ENCODE data around the gene CNTN4. TPM values are rescaled to one million over a fixed set of nuclear protein-coding genes. Genes with fewer than 3 reads are reported as not detected.

The CNTN4 gene
- total and polyA plus RNA-seq, 7 donors = 0.17 to 3.2 (median 0.42) TPM

DNA sequence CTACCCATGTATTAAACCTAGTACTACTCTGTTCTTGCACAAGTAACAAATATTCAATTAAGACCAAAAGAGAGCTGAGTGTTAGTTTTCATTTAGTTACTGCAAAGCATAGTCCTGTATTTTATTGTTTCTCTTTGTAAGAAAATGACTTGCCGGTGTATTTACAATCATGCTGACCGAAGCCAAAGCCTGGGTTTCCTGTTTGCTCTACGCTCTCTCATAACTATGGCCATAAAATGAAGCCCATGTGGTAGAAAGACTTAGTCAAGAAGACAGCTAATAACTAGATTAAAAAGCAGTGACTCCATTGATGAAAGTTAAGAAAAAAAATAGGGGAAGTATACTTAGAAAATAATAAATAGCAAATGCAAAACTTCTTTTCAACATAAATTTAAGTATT, 479.9 kb downstream of the CNTN4 start:
- intact Hi-C loops (cut with DNase I) = no loop called here
- TF ChIP-seq, protein P1, sequence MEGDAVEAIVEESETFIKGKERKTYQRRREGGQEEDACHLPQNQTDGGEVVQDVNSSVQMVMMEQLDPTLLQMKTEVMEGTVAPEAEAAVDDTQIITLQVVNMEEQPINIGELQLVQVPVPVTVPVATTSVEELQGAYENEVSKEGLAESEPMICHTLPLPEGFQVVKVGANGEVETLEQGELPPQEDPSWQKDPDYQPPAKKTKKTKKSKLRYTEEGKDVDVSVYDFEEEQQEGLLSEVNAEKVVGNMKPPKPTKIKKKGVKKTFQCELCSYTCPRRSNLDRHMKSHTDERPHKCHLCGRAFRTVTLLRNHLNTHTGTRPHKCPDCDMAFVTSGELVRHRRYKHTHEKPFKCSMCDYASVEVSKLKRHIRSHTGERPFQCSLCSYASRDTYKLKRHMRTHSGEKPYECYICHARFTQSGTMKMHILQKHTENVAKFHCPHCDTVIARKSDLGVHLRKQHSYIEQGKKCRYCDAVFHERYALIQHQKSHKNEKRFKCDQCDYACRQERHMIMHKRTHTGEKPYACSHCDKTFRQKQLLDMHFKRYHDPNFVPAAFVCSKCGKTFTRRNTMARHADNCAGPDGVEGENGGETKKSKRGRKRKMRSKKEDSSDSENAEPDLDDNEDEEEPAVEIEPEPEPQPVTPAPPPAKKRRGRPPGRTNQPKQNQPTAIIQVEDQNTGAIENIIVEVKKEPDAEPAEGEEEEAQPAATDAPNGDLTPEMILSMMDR (IDR thresholded peaks at IDR 0.05) = no peak
- no peak for ATAC-seq
- H3K4me3 ChIP-seq = no peak overlapping the region
- no peaks in the 10 kb centered on the region for H3K27me3 ChIP-seq (ENCODE audit: insufficient read depth in 3 of 3, low read length in 2 of 3)
- WGBS, 3 donors = 31 to 36% (median 35%) methylated on average over 3 of the region's 3 CpGs
- H3K27ac ChIP-seq = no peak overlapping the region
- no peak for DNase-seq
- H3K36me3 ChIP-seq (ENCODE audit: insufficient read depth in 1 of 2, low read depth in 1 of 2) = no peaks in the 10 kb centered on the region
- H3K9me3 ChIP-seq = no peaks in the 10 kb centered on the region
- no peaks in the 10 kb centered on the region for H3K4me1 ChIP-seq

DNA sequence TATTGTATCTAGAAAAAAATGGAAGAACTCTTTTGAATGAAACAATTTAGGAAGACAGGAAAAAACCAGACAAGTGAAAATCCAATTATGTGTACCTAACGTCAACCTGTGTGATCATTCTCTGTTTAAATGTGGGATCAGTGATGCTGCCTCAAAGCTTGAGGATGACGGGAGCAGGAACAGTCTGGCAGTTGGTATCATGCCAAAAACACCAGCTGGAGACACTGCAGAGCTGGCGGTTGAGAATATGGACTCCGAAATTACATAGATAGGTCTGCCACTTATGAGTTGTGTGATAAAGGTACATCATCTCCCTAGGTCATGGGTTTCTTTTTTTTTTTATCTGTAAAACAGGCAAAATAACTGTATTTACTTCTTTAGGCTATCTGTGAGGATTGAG, 480.5 kb downstream of the CNTN4 start:
- Histone ChIP-seq H3K4me3 (no peak overlapping the region), H3K4me1 (no peaks in the 10 kb centered on the region), H3K9me3 (no peaks in the 10 kb centered on the region), H3K27me3 (ENCODE audit: insufficient read depth in 3 of 3, low read length in 2 of 3) (no peaks in the 10 kb centered on the region), H3K27ac (no peak overlapping the region), H3K36me3 (ENCODE audit: insufficient read depth in 1 of 2, low read depth in 1 of 2) (no peaks in the 10 kb centered on the region)
- ATAC-seq (no peak), DNase-seq (no peak)
- 26 to 35% (median 33%) methylated on average over 4 of the region's 4 CpGs for WGBS, 3 donors
- TF ChIP-seq, protein P1 (IDR thresholded peaks at IDR 0.05) = no peak
- intact Hi-C loops (cut with DNase I) = no loop called here

GRCh38 chr3:2583046-2583445, 484.4 kb downstream of the CNTN4 start:
- intact Hi-C loops (cut with DNase I) = no loop called here
- 75 to 83% (median 76%) methylated on average over 2 of the region's 2 CpGs for WGBS, 3 donors
- TF ChIP-seq, protein P1 (IDR thresholded peaks at IDR 0.05) = no peak
- no peaks in the 10 kb centered on the region for H3K9me3 ChIP-seq
- H3K27ac ChIP-seq = no peak overlapping the region
- H3K36me3 ChIP-seq (ENCODE audit: insufficient read depth in 1 of 2, low read depth in 1 of 2) = no peaks in the 10 kb centered on the region
- ATAC-seq = no peak
- no peaks in the 10 kb centered on the region for H3K4me1 ChIP-seq
- H3K4me3 ChIP-seq = no peak overlapping the region
- DNase-seq = no peak
- no peaks in the 10 kb centered on the region for H3K27me3 ChIP-seq (ENCODE audit: insufficient read depth in 3 of 3, low read length in 2 of 3)

DNA sequence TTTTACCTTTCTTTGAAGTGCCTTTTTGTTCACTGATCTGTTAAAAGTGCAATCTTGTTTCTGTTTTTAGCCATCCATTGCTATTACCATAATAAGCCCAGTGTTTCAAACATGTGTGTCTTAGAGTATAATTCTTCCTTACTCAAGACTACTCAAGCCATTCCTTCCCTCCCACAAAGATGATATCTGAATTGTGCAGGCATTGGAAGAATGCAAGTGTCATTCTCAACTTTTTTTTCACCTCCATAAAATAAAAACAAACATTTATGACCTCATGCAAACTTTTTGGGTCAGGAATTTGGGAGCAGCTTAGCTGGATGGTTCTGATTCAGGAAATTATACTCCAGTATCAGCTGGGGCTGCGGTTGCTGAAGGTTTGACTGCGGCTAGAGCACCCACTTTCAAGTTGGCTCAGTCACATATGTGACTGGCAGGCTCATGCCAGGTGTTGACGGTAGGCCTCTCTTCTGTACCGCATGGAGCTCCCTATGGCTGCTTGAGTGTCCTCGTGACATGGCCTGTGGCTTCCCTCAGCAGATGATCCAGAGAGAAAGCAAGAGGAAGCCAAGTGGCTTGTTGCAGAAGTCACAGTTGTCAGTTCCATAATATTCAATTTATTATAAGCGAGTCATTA, 490.8 kb downstream of the CNTN4 start:
- Histone ChIP-seq H3K36me3 (ENCODE audit: insufficient read depth in 1 of 2, low read depth in 1 of 2) (no peaks in the 10 kb centered on the region), H3K27me3 (ENCODE audit: insufficient read depth in 3 of 3, low read length in 2 of 3) (no peaks in the 10 kb centered on the region), H3K4me3 (no peak overlapping the region), H3K9me3 (no peaks in the 10 kb centered on the region), H3K4me1 (no peaks in the 10 kb centered on the region), H3K27ac (no peak overlapping the region)
- DNase-seq (no peak), ATAC-seq (no peak)
- TF ChIP-seq, protein P1 (IDR thresholded peaks at IDR 0.05) = no peak
- intact Hi-C loops (cut with DNase I) = no loop called here
- WGBS, 3 donors = 84 to 91% (median 91%) methylated on average over 6 of the region's 6 CpGs

- Histone ChIP-seq H3K4me3 (no peak overlapping the region), H3K27ac (no peak overlapping the region), H3K36me3 (ENCODE audit: insufficient read depth in 1 of 2, low read depth in 1 of 2) (no peaks in the 10 kb centered on the region), H3K4me1 (no peaks in the 10 kb centered on the region), H3K27me3 (ENCODE audit: insufficient read depth in 3 of 3, low read length in 2 of 3) (no peaks in the 10 kb centered on the region), H3K9me3 (no peaks in the 10 kb centered on the region)
- no peak for DNase-seq
- intact Hi-C loops (cut with DNase I) = no loop called here
- TF ChIP-seq, protein P1 (IDR thresholded peaks at IDR 0.05) = no peak
- 72 to 78% (median 78%) methylated on average over 4 of the region's 4 CpGs for WGBS, 3 donors
- ATAC-seq = no peak
These were observed 496.8 kb downstream of the CNTN4 start for GRCh38 chr3:2595486-2595885.

Data from psoas muscle (tissue), 8 donors.